GM13976 (cell line): ENCODE results near the gene DNAAF9.

Source experiments
- DNase-seq: peaks from one replicate; pipeline ENCODE4 v3.0.0; 2012; ENCODE audit warnings: low spot score
- in situ Hi-C: fragments of 300-500 bp; cut with MboI; formaldehyde crosslinking; loops from one replicate; pipeline ENCODE4 v1.12.0; 2022; ENCODE audit warnings: low sequenced_read_pairs, mixed read lengths, inconsistent platforms; ENCODE audit not compliant: unreplicated experiment
- TF ChIP-seq, protein P1 (sequence below): IDR thresholded peaks from 2 replicates; pipeline ENCODE4 v1.5.1; 2012; ENCODE audit warnings: borderline replicate concordance, mild to moderate bottlenecking; ENCODE audit not compliant: insufficient read depth; ENCODE audit errors: extremely low read depth, missing control alignments, control extremely low read depth

Gene DNAAF9

DNA sequence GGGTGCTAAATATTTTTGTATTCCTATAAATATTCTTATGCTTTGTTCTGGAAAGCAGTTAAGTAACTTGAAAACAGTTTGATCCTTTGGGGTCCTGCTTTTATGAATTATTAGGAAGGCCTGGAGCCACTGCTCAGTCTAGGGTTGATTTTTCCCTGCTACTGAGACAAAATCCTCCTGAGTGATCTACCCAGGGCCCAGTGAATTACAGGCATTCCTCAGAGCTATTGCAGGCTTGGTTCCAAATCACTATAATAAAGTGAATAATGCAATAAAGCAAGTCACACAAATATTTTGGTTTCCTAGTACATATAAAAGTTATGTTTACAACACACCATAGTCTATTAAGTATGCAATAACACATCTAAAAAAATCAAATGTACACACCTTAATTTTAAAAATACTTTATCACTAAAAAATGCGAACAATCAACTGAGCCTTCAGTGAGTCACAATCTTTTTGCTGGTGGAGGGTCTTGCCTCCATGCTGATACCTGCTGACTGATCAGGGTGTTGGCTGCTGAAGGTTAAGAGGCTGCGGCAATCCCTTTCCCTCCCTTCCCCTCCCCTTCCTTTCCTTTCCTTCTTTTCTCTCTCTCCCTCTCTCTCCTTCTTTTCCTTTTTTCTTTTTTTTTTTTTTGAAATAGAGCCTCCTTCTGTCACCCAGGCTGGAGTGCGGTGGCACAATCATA, 43.0 kb downstream of the DNAAF9 start:
- TF ChIP-seq, protein P1, sequence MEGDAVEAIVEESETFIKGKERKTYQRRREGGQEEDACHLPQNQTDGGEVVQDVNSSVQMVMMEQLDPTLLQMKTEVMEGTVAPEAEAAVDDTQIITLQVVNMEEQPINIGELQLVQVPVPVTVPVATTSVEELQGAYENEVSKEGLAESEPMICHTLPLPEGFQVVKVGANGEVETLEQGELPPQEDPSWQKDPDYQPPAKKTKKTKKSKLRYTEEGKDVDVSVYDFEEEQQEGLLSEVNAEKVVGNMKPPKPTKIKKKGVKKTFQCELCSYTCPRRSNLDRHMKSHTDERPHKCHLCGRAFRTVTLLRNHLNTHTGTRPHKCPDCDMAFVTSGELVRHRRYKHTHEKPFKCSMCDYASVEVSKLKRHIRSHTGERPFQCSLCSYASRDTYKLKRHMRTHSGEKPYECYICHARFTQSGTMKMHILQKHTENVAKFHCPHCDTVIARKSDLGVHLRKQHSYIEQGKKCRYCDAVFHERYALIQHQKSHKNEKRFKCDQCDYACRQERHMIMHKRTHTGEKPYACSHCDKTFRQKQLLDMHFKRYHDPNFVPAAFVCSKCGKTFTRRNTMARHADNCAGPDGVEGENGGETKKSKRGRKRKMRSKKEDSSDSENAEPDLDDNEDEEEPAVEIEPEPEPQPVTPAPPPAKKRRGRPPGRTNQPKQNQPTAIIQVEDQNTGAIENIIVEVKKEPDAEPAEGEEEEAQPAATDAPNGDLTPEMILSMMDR: no peak

GRCh38 chr20:3360752-3361151, 46.7 kb downstream of the DNAAF9 start:
- in situ Hi-C loops: no loop called here
- TF ChIP-seq, protein P1: no peak
- no peak for DNase-seq

More for the DNA sequence above, 43.0 kb downstream of the DNAAF9 start:
- in situ Hi-C loops: no loop called here
- no peak for DNase-seq

DNA sequence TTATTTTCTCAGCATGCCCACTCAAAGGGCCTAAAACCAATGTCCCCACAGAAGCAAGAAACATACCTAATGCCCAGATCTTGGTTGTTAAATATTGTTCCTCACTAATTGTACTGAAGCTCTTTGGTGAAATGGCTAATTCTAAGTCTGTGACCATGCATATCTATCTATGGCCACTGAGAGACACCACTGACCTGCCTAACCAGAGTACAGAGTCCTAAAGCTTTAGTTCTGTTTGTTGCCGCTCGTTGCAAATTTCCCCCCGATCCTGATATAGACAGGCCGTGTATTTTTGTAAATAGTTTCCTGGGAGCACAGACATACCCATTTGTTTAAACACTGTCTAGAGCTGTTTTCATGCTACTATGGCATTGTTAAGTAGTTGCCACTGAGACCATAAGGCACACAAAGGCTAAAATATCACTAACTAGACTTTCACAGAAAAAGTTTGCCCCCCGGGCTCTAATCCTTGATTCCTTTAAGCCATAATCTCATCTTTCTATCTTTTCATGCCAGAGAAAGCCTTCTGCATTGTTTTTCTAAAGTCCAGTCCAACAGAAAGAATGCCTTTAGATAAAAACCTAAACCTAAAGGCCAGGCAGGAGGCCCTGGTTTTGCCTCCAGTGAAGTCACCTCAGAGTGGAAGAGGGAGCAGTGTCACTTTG, 48.7 kb downstream of the DNAAF9 start:
- DNase-seq: no peak
- TF ChIP-seq, protein P1: no peak
- in situ Hi-C loops: no loop called here
